ENCODE data around the gene RXFP3. TPM values are rescaled to one million over a fixed set of nuclear protein-coding genes. Genes with fewer than 3 reads are reported as not detected.

Gene RXFP3
- total and polyA plus RNA-seq, 2 of the 8 experiments (the other 6 are each of a cell fraction or from before 2014, with no cell fraction given) = 0.15 TPM; not detected in 1

DNA sequence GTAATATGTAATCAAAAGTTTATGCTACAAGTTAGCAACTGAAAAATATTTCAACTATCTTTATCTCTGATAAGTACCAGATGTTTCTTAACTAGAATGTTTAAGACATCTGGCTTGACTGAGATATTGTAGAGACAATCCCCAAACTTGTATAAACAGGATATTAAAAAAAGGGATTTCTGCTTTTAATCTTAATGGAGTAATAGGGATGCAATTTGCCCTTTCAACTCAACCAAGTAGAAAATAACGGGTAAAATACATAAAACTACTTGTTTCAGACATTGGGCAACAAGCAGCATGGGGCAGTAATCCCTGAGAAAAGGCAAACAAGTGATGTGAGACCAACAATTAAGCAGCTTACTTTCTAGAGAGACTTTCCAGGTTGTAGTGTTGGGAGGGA is 35.0 kb upstream of the RXFP3 start (continued):
- TF ChIP-seq CHD2 (IDR thresholded peaks at IDR 0.05; ENCODE audit: low read length) = no peak
- TF ChIP-seq PHF8 (conservative IDR thresholded peaks at IDR 0.05; ENCODE audit: low read depth, low read length) = no peak
